A673 (cell line): Measurements from ENCODE around the gene MED28. TPM values are rescaled to one million over a fixed set of nuclear protein-coding genes. Genes with fewer than 3 reads are reported as not detected.

Source experiments
- BruUV-seq: library from RNA; stranded (reverse); fragments of 400-500 nt; replicated peaks from 2 replicates; lab custom pipeline; 2021; lab: Mats Ljungman, UMichigan
- CTCF ChIA-PET: fragments of 300-600 bp; sonication (Branson Sonifier 250); formaldehyde crosslinking; loops from one replicate; lab custom pipeline; 2022; ENCODE audit warnings: antibody characterized with exemption; lab: Charles Lee
- POLR2A ChIA-PET: fragments of 300-600 bp; sonication (Branson Sonifier 250); formaldehyde crosslinking; loops from one replicate; lab custom pipeline; 2022; ENCODE audit warnings: antibody characterized with exemption; ENCODE audit not compliant: low non-redundant PET; lab: Charles Lee
- DNase-seq: peaks from one replicate; pipeline ENCODE4 v3.0.0-alpha.2; 2015; ENCODE audit warnings: low spot score
- H3K27ac ChIP-seq: fragments of 200-600 bp; sonication (generic); 2 replicates; pipeline ENCODE4 v1.5.1; 2016; ENCODE audit warnings: mixed run types, low read depth, mild to moderate bottlenecking, mixed read lengths, antibody characterized with exemption, low read length; ENCODE audit not compliant: poor library complexity, severe bottlenecking
- H3K27me3 ChIP-seq: fragments of 200-600 bp; sonication (generic); replicated peaks from 2 replicates; pipeline ENCODE4 v1.6.1; 2017; ENCODE audit warnings: mixed run types, low read depth, mild to moderate bottlenecking, mixed read lengths, antibody characterized with exemption, low read length; ENCODE audit not compliant: insufficient read depth, poor library complexity
- H3K36me3 ChIP-seq: fragments of 200-600 bp; sonication (generic); 2 replicates; pipeline ENCODE4 v1.6.1; 2016; ENCODE audit warnings: mixed run types, mild to moderate bottlenecking, mixed read lengths, antibody characterized with exemption, low read length; ENCODE audit not compliant: insufficient read depth, poor library complexity, severe bottlenecking
- H3K4me1 ChIP-seq: fragments of 200-600 bp; sonication (generic); 2 replicates; pipeline ENCODE4 v1.6.1; 2017; ENCODE audit warnings: mixed run types, mild to moderate bottlenecking, mixed read lengths, antibody characterized with exemption, low read length; ENCODE audit not compliant: insufficient read depth, poor library complexity, severe bottlenecking
- H3K4me3 ChIP-seq: fragments of 200-600 bp; sonication (generic); 2 replicates; pipeline ENCODE4 v1.5.1; 2016; ENCODE audit warnings: low read depth, mixed run types, mild to moderate bottlenecking, mixed read lengths, low read length; ENCODE audit not compliant: poor library complexity, severe bottlenecking
- H3K9me3 ChIP-seq: fragments of 200-600 bp; sonication (generic); 2 replicates; pipeline ENCODE4 v1.6.1; 2016; ENCODE audit warnings: mixed run types, low read depth, mild to moderate bottlenecking, mixed read lengths, antibody characterized with exemption, low read length; ENCODE audit not compliant: poor library complexity, severe bottlenecking
- CTCF ChIP-seq: fragments of 300-800, 200-600 bp; sonication (generic); conservative IDR thresholded peaks from 2 replicates; pipeline ENCODE4 v1.5.1; 2017; ENCODE audit warnings: low read depth, mild to moderate bottlenecking, antibody characterized with exemption, low read length, moderate library complexity, mixed read lengths
- EZH2 ChIP-seq: fragments of 200-600 bp; sonication (generic); IDR thresholded peaks from 2 replicates; pipeline ENCODE4 v1.6.1; 2017; ENCODE audit warnings: borderline replicate concordance, low read depth, mild to moderate bottlenecking, mixed read lengths, antibody characterized with exemption, low read length; ENCODE audit not compliant: poor library complexity, severe bottlenecking
- intact Hi-C: fragments of 100-400 bp; cut with micrococcal nuclease; formaldehyde crosslinking; loops from one replicate; pipeline ENCODE4 v1.10.0; 2022; ENCODE audit not compliant: unreplicated experiment
- total RNA-seq: library from RNA; stranded (reverse); gene quantifications from 2 replicates; pipeline ENCODE4 v1.2.3, GENCODE V29; 2021

MED28 gene
- total RNA-seq, 1 experiment from 2014 or later: 46.6 TPM

- TF ChIP-seq EZH2 (no peak), CTCF (no peak)
- CTCF ChIA-PET: no interaction called here
- intact Hi-C loops: no loop called here
- no peaks in the 10 kb centered on the region for H3K36me3 ChIP-seq
- POLR2A ChIA-PET: no interaction called here
- H3K4me3 ChIP-seq: no peak overlapping the region
- no TSS peak for BruUV-seq
- no peak for DNase-seq
- H3K27ac ChIP-seq: no peak overlapping the region
- no peaks in the 10 kb centered on the region for H3K4me1 ChIP-seq
- H3K27me3 ChIP-seq: no peaks in the 10 kb centered on the region
- no peaks in the 10 kb centered on the region for H3K9me3 ChIP-seq
These were observed 36.0 kb downstream of the MED28 start for GRCh38 chr4:17650406-17650805.

DNA sequence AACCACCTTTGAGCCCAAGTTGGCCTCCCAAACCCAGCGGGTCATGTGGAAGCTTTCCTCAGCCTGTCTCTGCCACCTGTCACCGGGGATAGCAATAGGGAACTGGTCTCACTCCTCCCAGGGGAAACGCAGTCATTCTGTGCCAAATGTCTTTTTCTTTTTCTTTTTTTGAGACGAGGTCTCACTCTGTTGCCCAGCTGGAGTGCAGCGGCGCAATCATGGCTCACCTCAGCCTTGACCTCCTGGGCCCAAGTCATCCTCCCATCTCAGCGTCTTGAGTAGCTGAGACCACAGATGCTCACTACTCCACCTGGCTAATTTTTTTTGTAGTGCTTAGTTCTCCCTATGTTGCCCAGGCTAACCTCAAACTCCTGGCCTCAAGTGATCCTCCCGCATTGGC lies 40.3 kb downstream of the MED28 start:
- no peak overlapping the region for H3K27ac ChIP-seq
- no peaks in the 10 kb centered on the region for H3K9me3 ChIP-seq
- intact Hi-C loops: no loop called here
- ChIA-PET POLR2A (no interaction called here), CTCF (no interaction called here)
- no TSS peak for BruUV-seq
- TF ChIP-seq EZH2 (no peak), CTCF (no peak)
- H3K4me1 ChIP-seq: no peaks in the 10 kb centered on the region
- no peaks in the 10 kb centered on the region for H3K36me3 ChIP-seq
- H3K27me3 ChIP-seq: no peaks in the 10 kb centered on the region
- no peak overlapping the region for H3K4me3 ChIP-seq
- DNase-seq: no peak

- Histone ChIP-seq H3K4me1 (no peaks in the 10 kb centered on the region), H3K36me3 (no peaks in the 10 kb centered on the region), H3K9me3 (no peaks in the 10 kb centered on the region), H3K4me3 (no peak overlapping the region), H3K27me3 (no peaks in the 10 kb centered on the region), H3K27ac (no peak overlapping the region)
- ChIA-PET CTCF (interaction anchor here (0.6 kb wide), 1 partner anchor 21 kb away, joined by 3 read pairs; no protein-coding TSS in a partner anchor), POLR2A (no interaction called here)
- no TSS peak for BruUV-seq
- TF ChIP-seq EZH2 (no peak), CTCF (no peak)
- intact Hi-C loops: no loop called here
- DNase-seq: no peak
These were observed 42.6 kb downstream of the MED28 start for GRCh38 chr4:17657090-17657489.
